HG02623 (cell line): Measurements from ENCODE around the gene STK38.

Experiments used
- ATAC-seq: cut with Tn5 transposase; IDR thresholded peaks from one replicate; pipeline ENCODE4 v1.9.1; 2021; ENCODE audit warnings: moderate library complexity; ENCODE audit not compliant: unreplicated experiment

STK38 gene

GRCh38 chr6:36524871-36525270, 22.4 kb downstream of the STK38 start:
- ATAC-seq, result no peak

- ATAC-seq, result no peak
Observed at GRCh38 chr6:36523936-36524499, 23.3 kb downstream of the STK38 start.

- ATAC-seq, result no peak
Observed at GRCh38 chr6:36523451-36523850, 23.8 kb downstream of the STK38 start.

GRCh38 chr6:36519352-36519751, 27.9 kb downstream of the STK38 start:
- no peak for ATAC-seq

GRCh38 chr6:36517408-36517807, 29.9 kb downstream of the STK38 start:
- no peak for ATAC-seq

GRCh38 chr6:36516988-36517387, 30.3 kb downstream of the STK38 start:
- no peak for ATAC-seq

GRCh38 chr6:36516559-36516958, 30.7 kb downstream of the STK38 start:
- ATAC-seq, result no peak

- no peak for ATAC-seq
Observed at GRCh38 chr6:36515844-36516243, 31.4 kb downstream of the STK38 start.

- no peak for ATAC-seq
Observed at GRCh38 chr6:36514554-36515456, 32.5 kb downstream of the STK38 start.

GRCh38 chr6:36510365-36510764, 36.9 kb downstream of the STK38 start:
- no peak for ATAC-seq

- ATAC-seq, result no peak
Observed at GRCh38 chr6:36508532-36508931, 38.7 kb downstream of the STK38 start.

GRCh38 chr6:36506611-36507010, 40.7 kb downstream of the STK38 start:
- ATAC-seq, result no peak

GRCh38 chr6:36505744-36506534, 41.3 kb downstream of the STK38 start:
- ATAC-seq, result no peak

- no peak for ATAC-seq
Observed at GRCh38 chr6:36504982-36505381, 42.3 kb downstream of the STK38 start.

- ATAC-seq, result no peak
Observed at GRCh38 chr6:36504181-36504580, 43.1 kb downstream of the STK38 start.

- no peak for ATAC-seq
Observed at GRCh38 chr6:36501686-36502085, 45.6 kb downstream of the STK38 start.

- no peak for ATAC-seq
Observed at GRCh38 chr6:36499918-36500317, 47.4 kb downstream of the STK38 start.

- ATAC-seq, result no peak
Observed at GRCh38 chr6:36495086-36495485, 52.2 kb downstream of the STK38 start.

GRCh38 chr6:36493859-36494258, 53.4 kb downstream of the STK38 start:
- ATAC-seq, result no peak

GRCh38 chr6:36493319-36493718, 54.0 kb downstream of the STK38 start:
- ATAC-seq, result no peak

GRCh38 chr6:36492621-36493020, 54.7 kb downstream of the STK38 start:
- no peak for ATAC-seq

GRCh38 chr6:36492092-36492491, 55.2 kb downstream of the STK38 start:
- ATAC-seq, result no peak
